IMR-90 (cell line): ENCODE results near the gene EMC8.

Source experiments
- CEBPB ChIP-seq: IDR thresholded peaks from 2 replicates; pipeline ENCODE4 v1.6.1; 2012; ENCODE audit warnings: low read depth, low read length, improper control_type of control experiment
- MXI1 ChIP-seq: IDR thresholded peaks from 2 replicates; pipeline ENCODE4 v1.6.1; 2012; ENCODE audit warnings: low read depth, mild to moderate bottlenecking, low read length, moderate library complexity, borderline replicate concordance
- POLR2A ChIP-seq: IDR thresholded peaks from 2 replicates; pipeline ENCODE4 v1.6.1; 2012; ENCODE audit warnings: mild to moderate bottlenecking, low read depth, low read length
- RAD21 ChIP-seq: IDR thresholded peaks from 2 replicates; pipeline ENCODE4 v1.6.1; 2012; ENCODE audit warnings: low read length, improper control_type of control experiment
- RCOR1 ChIP-seq: IDR thresholded peaks from 2 replicates; pipeline ENCODE4 v1.6.1; 2012; ENCODE audit warnings: mild to moderate bottlenecking, low read length, improper control_type of control experiment; ENCODE audit not compliant: insufficient replicate concordance
- SMC3 ChIP-seq: fragments of 150-350 bp; IDR thresholded peaks from 2 replicates; pipeline ENCODE4 v1.6.1; 2016; ENCODE audit warnings: low read depth, mild to moderate bottlenecking, antibody characterized with exemption, low read length, moderate library complexity
- USF2 ChIP-seq: fragments of 150-350 bp; IDR thresholded peaks from 2 replicates; pipeline ENCODE4 v1.6.1; 2017; ENCODE audit warnings: mild to moderate bottlenecking, antibody characterized with exemption, low read length, low read depth
- TF ChIP-seq, protein P1 (sequence below): conservative IDR thresholded peaks from 2 replicates; pipeline ENCODE4 v1.5.1; 2012; ENCODE audit warnings: mild to moderate bottlenecking, low read depth, low read length, improper control_type of control experiment

GRCh38 chr16:85765767-85766166 lies 33.6 kb downstream of the EMC8 start:
- TF ChIP-seq, protein P1, sequence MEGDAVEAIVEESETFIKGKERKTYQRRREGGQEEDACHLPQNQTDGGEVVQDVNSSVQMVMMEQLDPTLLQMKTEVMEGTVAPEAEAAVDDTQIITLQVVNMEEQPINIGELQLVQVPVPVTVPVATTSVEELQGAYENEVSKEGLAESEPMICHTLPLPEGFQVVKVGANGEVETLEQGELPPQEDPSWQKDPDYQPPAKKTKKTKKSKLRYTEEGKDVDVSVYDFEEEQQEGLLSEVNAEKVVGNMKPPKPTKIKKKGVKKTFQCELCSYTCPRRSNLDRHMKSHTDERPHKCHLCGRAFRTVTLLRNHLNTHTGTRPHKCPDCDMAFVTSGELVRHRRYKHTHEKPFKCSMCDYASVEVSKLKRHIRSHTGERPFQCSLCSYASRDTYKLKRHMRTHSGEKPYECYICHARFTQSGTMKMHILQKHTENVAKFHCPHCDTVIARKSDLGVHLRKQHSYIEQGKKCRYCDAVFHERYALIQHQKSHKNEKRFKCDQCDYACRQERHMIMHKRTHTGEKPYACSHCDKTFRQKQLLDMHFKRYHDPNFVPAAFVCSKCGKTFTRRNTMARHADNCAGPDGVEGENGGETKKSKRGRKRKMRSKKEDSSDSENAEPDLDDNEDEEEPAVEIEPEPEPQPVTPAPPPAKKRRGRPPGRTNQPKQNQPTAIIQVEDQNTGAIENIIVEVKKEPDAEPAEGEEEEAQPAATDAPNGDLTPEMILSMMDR: no peak
- TF ChIP-seq POLR2A (no peak), USF2 (no peak), RAD21 (no peak), SMC3 (no peak), RCOR1 (no peak), CEBPB (no peak), MXI1 (no peak)
